Fibroblast of mammary gland (primary cell): ENCODE measurements around the gene MAIP1.

ENCODE experiments used
- DNase-seq: peaks from one replicate; pipeline ENCODE4 v3.0.0-alpha.2; 2010; ENCODE audit warnings: low read depth
- H3K4me3 ChIP-seq: 2 replicates; pipeline ENCODE4 v1.5.1; 2011; ENCODE audit warnings: low read depth, mild to moderate bottlenecking, low read length, moderate library complexity; ENCODE audit not compliant: control insufficient read depth
- CTCF ChIP-seq: conservative IDR thresholded peaks from 2 replicates; pipeline ENCODE4 v1.5.1; 2011; ENCODE audit warnings: low read depth, low read length, inconsistent platforms; ENCODE audit not compliant: control insufficient read depth, insufficient read depth

Gene MAIP1

GRCh38 chr2:199966405-199966804 lies 11.0 kb downstream of the MAIP1 start:
- no peak for TF ChIP-seq CTCF
- H3K4me3 ChIP-seq: no peak overlapping the region
- no peak for DNase-seq

DNA sequence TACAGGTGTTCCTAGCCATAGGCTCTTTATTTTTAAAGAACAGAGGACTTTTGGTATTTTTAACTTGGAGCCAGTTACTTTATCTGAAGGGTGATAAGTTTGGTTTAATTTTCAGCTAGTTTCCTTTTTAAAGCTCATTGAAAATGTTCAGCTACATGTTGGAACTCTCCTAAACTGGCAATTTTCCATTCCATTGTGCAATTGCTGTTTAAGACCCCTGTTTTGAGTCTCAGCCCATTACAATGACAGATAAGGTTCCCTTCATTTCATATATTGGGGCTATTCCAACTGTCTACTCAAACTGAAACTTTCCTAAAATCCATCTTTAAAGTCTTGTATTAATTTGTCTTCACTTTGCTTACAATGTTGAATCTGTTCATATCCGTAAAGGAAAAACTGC lies 11.6 kb downstream of the MAIP1 start:
- H3K4me3 ChIP-seq: no peak overlapping the region
- DNase-seq: no peak
- no peak for TF ChIP-seq CTCF

DNA sequence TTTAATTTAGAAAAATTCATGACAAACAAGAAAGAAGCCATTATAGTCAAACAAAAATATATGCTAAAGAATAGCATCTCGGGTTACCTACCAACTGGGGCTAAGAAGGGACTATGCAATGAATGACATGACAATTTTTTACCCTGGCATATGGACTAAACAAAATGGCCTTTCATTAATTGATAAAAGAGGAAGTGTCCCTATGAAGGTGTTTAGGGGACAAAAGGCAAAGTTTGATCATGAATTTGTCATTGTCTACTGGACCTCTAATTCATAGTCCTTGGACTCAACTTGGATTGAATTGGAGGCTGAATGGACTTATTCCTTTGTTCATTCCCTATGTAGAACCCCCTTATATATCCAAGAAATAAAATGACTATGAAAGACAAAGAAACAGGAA lies 12.7 kb downstream of the MAIP1 start:
- H3K4me3 ChIP-seq: no peak overlapping the region
- DNase-seq: no peak
- TF ChIP-seq CTCF: no peak

DNA sequence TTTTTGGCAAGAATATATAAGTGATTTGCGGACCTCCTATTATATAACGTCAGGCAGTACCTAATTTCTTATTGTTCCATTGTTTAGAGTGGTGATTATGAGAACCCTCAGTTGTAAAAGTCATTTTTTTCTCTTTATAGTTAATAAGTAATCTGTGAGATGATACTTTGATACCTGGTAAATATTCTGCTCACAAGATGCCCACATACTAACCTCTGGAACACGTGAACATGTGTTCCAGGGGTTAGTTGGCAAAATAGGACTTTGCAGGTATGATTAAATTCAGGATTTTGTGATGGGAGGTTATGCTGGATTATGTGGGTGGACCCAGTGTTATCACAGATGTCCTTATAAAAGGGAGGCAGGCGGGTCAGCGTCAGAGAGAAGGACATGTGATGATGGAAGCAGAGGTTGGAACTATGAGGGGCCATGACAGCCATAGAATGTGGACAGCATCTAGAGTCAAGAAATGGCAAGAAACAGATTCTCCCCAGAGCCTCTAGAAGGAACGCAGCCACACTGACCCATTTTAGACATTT lies 16.8 kb downstream of the MAIP1 start:
- no peak for DNase-seq
- TF ChIP-seq CTCF: no peak
- H3K4me3 ChIP-seq: no peak overlapping the region

DNA sequence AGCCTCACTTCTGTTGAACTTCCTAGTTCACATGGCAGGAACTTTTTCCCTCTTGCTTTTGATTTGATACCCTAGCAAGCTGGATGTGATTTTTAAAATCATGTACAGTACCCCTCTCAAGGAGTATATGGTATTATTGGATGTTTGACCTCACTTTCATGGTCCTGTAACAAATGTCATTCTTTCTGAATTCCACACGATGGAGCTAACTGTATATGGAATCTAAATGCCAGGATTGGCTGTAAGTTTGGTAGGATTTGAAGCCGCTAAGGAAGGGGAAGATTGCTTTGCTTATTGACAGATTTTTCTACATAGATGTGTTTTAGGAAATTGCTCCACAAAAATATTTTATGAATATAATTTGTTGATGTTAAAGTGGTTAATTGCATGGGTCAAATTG lies 18.3 kb downstream of the MAIP1 start:
- TF ChIP-seq CTCF: peak; percentile 59
- H3K4me3 ChIP-seq: no peak overlapping the region
- peak; percentile 62 for DNase-seq

DNA sequence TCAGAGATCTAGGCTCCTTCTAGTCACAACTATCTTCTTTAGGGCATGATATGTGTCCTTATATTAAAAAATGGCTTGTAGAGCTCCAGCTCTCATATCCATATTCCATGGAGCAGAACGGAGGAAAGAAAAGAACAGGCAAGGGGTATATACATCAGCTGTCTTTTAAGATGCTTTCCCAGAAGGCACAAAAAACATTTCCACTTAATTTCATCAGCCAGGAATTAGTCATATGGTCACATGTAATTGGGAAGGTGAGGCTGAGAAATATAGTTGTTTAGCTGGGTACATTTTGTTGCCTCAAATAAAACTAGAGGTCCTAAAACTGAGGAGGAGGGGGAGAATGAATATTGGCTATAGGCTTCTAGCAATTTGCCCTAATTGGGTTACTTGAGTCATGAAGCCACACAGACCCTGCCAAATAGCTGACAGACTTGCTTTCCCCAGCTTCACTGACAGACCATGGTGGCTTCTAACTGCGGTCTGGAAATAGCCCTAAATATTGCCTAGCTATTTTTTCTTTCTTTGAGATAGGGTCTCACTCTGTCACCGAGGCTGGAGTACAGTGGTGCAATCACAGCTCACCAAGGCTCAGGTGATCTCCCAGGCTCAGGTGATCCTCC lies 20.0 kb downstream of the MAIP1 start:
- H3K4me3 ChIP-seq: no peak overlapping the region
- no peak for TF ChIP-seq CTCF
- DNase-seq: peak; percentile 48

DNA sequence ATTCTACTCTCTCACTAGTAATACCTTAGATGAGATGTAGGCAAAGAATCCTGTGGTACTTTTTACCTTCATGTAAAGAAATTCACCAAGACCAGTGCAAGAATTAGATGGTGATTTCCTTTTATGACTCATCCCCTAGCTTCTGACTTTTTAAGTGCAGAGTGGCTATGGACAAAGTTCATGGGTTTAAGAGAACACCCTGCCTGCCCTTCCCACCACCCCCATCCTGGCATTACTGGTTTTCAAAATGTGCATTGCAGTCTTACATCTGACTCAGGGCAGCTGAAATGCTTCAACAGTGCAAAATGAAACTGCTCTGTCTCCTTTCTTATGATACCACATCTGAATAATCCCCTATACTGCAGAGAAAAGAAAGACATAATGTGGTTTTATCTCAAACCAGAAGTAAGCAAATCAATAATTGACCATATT lies 22.6 kb downstream of the MAIP1 start:
- H3K4me3 ChIP-seq: no peak overlapping the region
- DNase-seq: peak; percentile 88
- no peak for TF ChIP-seq CTCF
